HG02981 (cell line): ENCODE data around the gene ENO3.

Experiments
- ATAC-seq: cut with Tn5 transposase; IDR thresholded peaks from one replicate; pipeline ENCODE4 v1.9.1; 2021; ENCODE audit warnings: mild to moderate bottlenecking, moderate library complexity; ENCODE audit not compliant: unreplicated experiment

ENO3 gene

GRCh38 chr17:5003214-5003867, 52.4 kb downstream of the ENO3 start:
- no peak for ATAC-seq
